CD14-positive monocyte (primary cell): Measurements from ENCODE around the gene MEIS2. TPM values are rescaled to one million over a fixed set of nuclear protein-coding genes. Genes with fewer than 3 reads are reported as not detected.

Experiments used
- DNase-seq, 3 donors: peaks; one replicate each; pipeline ENCODE4 v3.0.0-alpha.2; 2011 to 2022
- H2AFZ ChIP-seq: 2 replicates; pipeline ENCODE4 v1.6.0; 2012; ENCODE audit warnings: mild to moderate bottlenecking, low read depth, low read length, inconsistent platforms; ENCODE audit not compliant: insufficient read depth, poor library complexity, severe bottlenecking
- H3K27ac ChIP-seq, 2 donors: 1 replicate in 1 of 2; 2 replicates in 1 of 2; pipeline ENCODE4 v1.5.1; 2012 to 2013; ENCODE audit warnings: low read length in 2 of 2, control low read depth in 1 of 2, inconsistent platforms in 1 of 2, low read depth in 1 of 2, mild to moderate bottlenecking in 1 of 2
- H3K27me3 ChIP-seq, 2 donors: one replicate each; pipeline versions ENCODE4 v1.6.0 to v1.6.1; 2011 to 2013; ENCODE audit warnings: low read length in 2 of 2; ENCODE audit not compliant: control insufficient read depth in 2 of 2, insufficient read depth in 2 of 2
- H3K36me3 ChIP-seq, 2 donors: replicated peaks in 1 of 2; 1 replicate in 1 of 2; 2 replicates in 1 of 2; pipeline versions ENCODE4 v1.5.1 to v1.6.1; 2012 to 2013; ENCODE audit warnings: low read length in 2 of 2, control low read depth in 1 of 2, inconsistent platforms in 1 of 2, mild to moderate bottlenecking in 1 of 2; ENCODE audit not compliant: insufficient read depth in 2 of 2, control insufficient read depth in 1 of 2
- H3K4me1 ChIP-seq, 2 donors: 1 replicate in 1 of 2; 2 replicates in 1 of 2; pipeline versions ENCODE4 v1.5.1 to v1.6.1; 2012 to 2013; ENCODE audit warnings: low read length in 2 of 2, control low read depth in 1 of 2, inconsistent platforms in 1 of 2, mild to moderate bottlenecking in 1 of 2, moderate library complexity in 1 of 2; ENCODE audit not compliant: insufficient read depth in 2 of 2, control insufficient read depth in 1 of 2
- H3K4me2 ChIP-seq: replicated peaks from 2 replicates; pipeline ENCODE3; 2012; ENCODE audit warnings: low read length, moderate library complexity, mild to moderate bottlenecking; ENCODE audit not compliant: poor library complexity, severe bottlenecking; ENCODE audit errors: extremely low read depth
- H3K4me3 ChIP-seq, 3 experiments: fragments of 200-600 bp in 1 of 3; sonication (generic) in 1 of 3; replicated peaks in 1 of 3; 1 replicate in 2 of 3; 2 replicates in 1 of 3; pipeline ENCODE4 v1.5.1; 2011 to 2013; ENCODE audit warnings: low read length in 3 of 3, mild to moderate bottlenecking in 3 of 3, control low read depth in 2 of 3, low read depth in 2 of 3, inconsistent platforms in 1 of 3, moderate library complexity in 1 of 3
- H3K79me2 ChIP-seq: 2 replicates; pipeline ENCODE4 v1.6.0; 2012; ENCODE audit warnings: mild to moderate bottlenecking, control low read depth, inconsistent platforms, low read length, moderate library complexity; ENCODE audit not compliant: insufficient read depth
- H3K9ac ChIP-seq: 2 replicates; pipeline ENCODE4 v1.6.0; 2017; ENCODE audit warnings: low read length, mild to moderate bottlenecking; ENCODE audit not compliant: insufficient read depth, poor library complexity, severe bottlenecking
- H3K9me3 ChIP-seq, 2 donors: replicated peaks in 1 of 2; 1 replicate in 1 of 2; 2 replicates in 1 of 2; pipeline versions ENCODE4 v1.5.1 to v1.6.1; 2012 to 2013; ENCODE audit warnings: low read length in 2 of 2, control low read depth in 1 of 2; ENCODE audit not compliant: control insufficient read depth in 1 of 2, insufficient read depth in 1 of 2
- H4K20me1 ChIP-seq: 2 replicates; pipeline ENCODE4 v1.6.0; 2012; ENCODE audit warnings: mild to moderate bottlenecking, low read length, control low read depth, moderate library complexity; ENCODE audit not compliant: insufficient read depth
- H3K27ac Mint-ChIP-seq, 7 donors: one replicate each; pipeline ENCODE4 v1.8.0; 2020; ENCODE audit warnings: mild to moderate bottlenecking in 7 of 7, mixed read lengths in 7 of 7, moderate library complexity in 6 of 7, inconsistent platforms in 2 of 7
- H3K27me3 Mint-ChIP-seq, 3 donors: one replicate each; pipeline ENCODE4 v1.8.0; 2021 to 2022; ENCODE audit warnings: low read depth in 3 of 3, mild to moderate bottlenecking in 3 of 3, mixed read lengths in 3 of 3, moderate library complexity in 3 of 3, inconsistent platforms in 1 of 3
- H3K36me3 Mint-ChIP-seq, 2 donors: one replicate each; pipeline ENCODE4 v1.8.0; 2020; ENCODE audit warnings: mixed read lengths in 2 of 2, inconsistent platforms in 1 of 2, mild to moderate bottlenecking in 1 of 2
- H3K4me1 Mint-ChIP-seq: one replicate; pipeline ENCODE4 v1.8.0; 2020; ENCODE audit warnings: mild to moderate bottlenecking, mixed read lengths
- H3K4me3 Mint-ChIP-seq, 2 donors: one replicate each; pipeline ENCODE4 v1.8.0; 2020; ENCODE audit warnings: mild to moderate bottlenecking in 2 of 2, mixed read lengths in 2 of 2, moderate library complexity in 1 of 2
- H3K9me3 Mint-ChIP-seq, 7 donors: one replicate each; pipeline ENCODE4 v1.8.0; 2020 to 2022; ENCODE audit warnings: mixed read lengths in 7 of 7, mild to moderate bottlenecking in 6 of 7, moderate library complexity in 6 of 7, inconsistent platforms in 2 of 7
- CTCF ChIP-seq: fragments of 200-600 bp; IDR thresholded peaks from one replicate; pipeline ENCODE4 v1.8.0; 2022; ENCODE audit warnings: antibody characterized with exemption, mild to moderate bottlenecking
- WGBS: methylation state at CpG from one replicate; pipeline ENCODE4 v1.1.5; 2013; ENCODE audit warnings: missing lambda C conversion rate; ENCODE audit not compliant: insufficient coverage; 5-methylcytosine and 5-hydroxymethylcytosine counted together
- intact Hi-C, 2 donors: fragments of 100-400 bp; cut with micrococcal nuclease; formaldehyde crosslinking; loops; one replicate each; pipeline versions ENCODE4 v1.15.0 to v1.15.1; 2023
- polyA plus RNA-seq, 3 donors: library from polyadenylated mRNA; depleted of rRNA in 1 of 3; unstranded in 2 of 3; stranded (reverse) in 1 of 3; fragments of 300-500 nt in 2 of 3; fragments of >200 nt in 1 of 3; fragmentation: Illumina TruSeq in 2 of 3; gene quantifications; 1 replicate in 2 of 3; 2 replicates in 1 of 3; pipeline ENCODE4 v1.2.3, GENCODE V29; 2012 to 2021

MEIS2 gene
- polyA plus RNA-seq, 3 donors, result not detected

GRCh38 chr15:36996538-36997181 lies 103.7 kb downstream of the MEIS2 start:
- H3K4me1 Mint-ChIP-seq, result no peaks in the 10 kb centered on the region
- Histone ChIP-seq H3K4me1 (no peaks in the 10 kb centered on the region), H2AFZ (no peak overlapping the region), H3K4me2 (no peak overlapping the region), H3K79me2 (no peaks in the 10 kb centered on the region), H3K36me3 (no peaks in the 10 kb centered on the region), H3K9ac (no peak overlapping the region), H3K4me3 (no peak overlapping the region), H3K27ac (no peak overlapping the region), H3K27me3 (no peaks in the 10 kb centered on the region), H4K20me1 (no peaks in the 10 kb centered on the region), H3K9me3 (peaks cover 0 to 4% of the 10 kb centered on the region in 2 donors)
- no peak overlapping the region for H3K4me3 Mint-ChIP-seq
- H3K27me3 Mint-ChIP-seq, result peaks cover 0 to 1% (median 0%) of the 10 kb centered on the region in 3 donors
- H3K9me3 Mint-ChIP-seq, result peaks cover 2 to 14% (median 7%) of the 10 kb centered on the region in 7 donors
- DNase-seq, result no peak
- H3K36me3 Mint-ChIP-seq, result no peaks in the 10 kb centered on the region
- WGBS, result 90% methylated on average over 2 of the region's 4 CpGs
- H3K27ac Mint-ChIP-seq, result no peak overlapping the region
- intact Hi-C loops, result no loop called here
- no peak for TF ChIP-seq CTCF

- Histone ChIP-seq H3K9me3 (peaks cover 0 to 4% of the 10 kb centered on the region in 2 donors), H3K4me1 (no peaks in the 10 kb centered on the region), H3K27me3 (no peaks in the 10 kb centered on the region), H4K20me1 (no peaks in the 10 kb centered on the region), H3K27ac (no peak overlapping the region), H3K9ac (no peak overlapping the region), H3K79me2 (no peaks in the 10 kb centered on the region), H3K4me2 (no peak overlapping the region), H3K36me3 (no peaks in the 10 kb centered on the region), H3K4me3 (no peak overlapping the region), H2AFZ (no peak overlapping the region)
- peaks cover 2 to 14% (median 7%) of the 10 kb centered on the region in 7 donors for H3K9me3 Mint-ChIP-seq
- H3K27me3 Mint-ChIP-seq, result peaks cover 0 to 1% (median 0%) of the 10 kb centered on the region in 3 donors
- intact Hi-C loops, result no loop called here
- WGBS, result 86% methylated on average over 1 of the region's 2 CpGs
- no peak for DNase-seq
- no peak for TF ChIP-seq CTCF
- no peaks in the 10 kb centered on the region for H3K4me1 Mint-ChIP-seq
- no peak overlapping the region for H3K4me3 Mint-ChIP-seq
- H3K36me3 Mint-ChIP-seq, result no peaks in the 10 kb centered on the region
- no peak overlapping the region for H3K27ac Mint-ChIP-seq
Measured at GRCh38 chr15:36996121-36996520, 104.2 kb downstream of the MEIS2 start.
